AG09309 (cell line): ENCODE measurements around the gene FLACC1.

Source experiments
- DNase-seq: peaks from one replicate; pipeline ENCODE4 v3.0.0-alpha.2; 2010; ENCODE audit warnings: low read depth
- H3K4me3 ChIP-seq: 2 replicates; pipeline ENCODE4 v1.5.1; 2011; ENCODE audit warnings: mild to moderate bottlenecking, low read depth, low read length, moderate library complexity; ENCODE audit not compliant: control insufficient read depth
- TF ChIP-seq, protein P1 (sequence below): IDR thresholded peaks from 2 replicates; pipeline ENCODE4 v1.5.1; 2011; ENCODE audit warnings: mild to moderate bottlenecking, low read depth, low read length, inconsistent platforms; ENCODE audit not compliant: insufficient read depth, control insufficient read depth; ENCODE audit errors: missing control alignments

The FLACC1 gene, protein sequence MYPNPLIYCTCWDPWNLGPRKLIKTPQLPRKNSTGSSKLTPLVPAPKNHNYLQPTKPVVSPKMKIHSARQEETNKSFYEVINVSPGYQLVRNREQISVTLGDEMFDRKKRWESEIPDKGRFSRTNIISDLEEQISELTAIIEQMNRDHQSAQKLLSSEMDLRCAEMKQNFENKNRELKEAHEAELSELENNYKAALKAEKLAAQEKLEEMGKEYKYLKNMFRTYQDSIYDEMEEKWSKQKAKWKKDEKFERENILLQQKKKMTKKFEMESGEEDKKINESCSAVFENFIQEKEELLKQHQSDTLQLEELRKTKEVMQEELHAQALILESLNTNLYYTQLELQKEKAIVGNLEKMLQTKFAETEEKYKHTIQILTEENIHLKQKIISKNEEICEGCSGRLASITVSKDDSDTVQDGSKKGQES

DNA sequence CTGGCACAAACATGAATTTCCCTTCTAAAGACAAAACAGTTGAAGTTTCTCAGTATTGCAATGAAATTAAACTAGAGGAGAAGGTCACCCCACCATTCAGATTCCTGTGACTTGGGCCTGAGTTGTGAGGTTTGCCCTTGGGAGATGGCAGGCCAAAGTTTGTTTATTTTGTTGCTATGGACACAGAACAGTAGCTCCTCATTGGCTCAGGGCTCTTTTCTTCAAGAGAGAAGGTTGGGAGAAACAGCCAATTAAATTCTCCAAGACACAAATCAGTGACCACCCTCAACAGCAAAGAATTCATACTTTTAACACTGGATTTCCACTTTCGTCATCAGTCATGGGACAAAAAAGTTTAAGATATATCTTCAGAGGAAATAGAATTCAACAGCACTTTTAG is at the start of gene FLACC1:
FLACC1 (minus strand) TSS at position 125 of the 400 bp plus-strand sequence. CDS start 5,941 bp downstream, outside the sequence.
- TF ChIP-seq, protein P1, sequence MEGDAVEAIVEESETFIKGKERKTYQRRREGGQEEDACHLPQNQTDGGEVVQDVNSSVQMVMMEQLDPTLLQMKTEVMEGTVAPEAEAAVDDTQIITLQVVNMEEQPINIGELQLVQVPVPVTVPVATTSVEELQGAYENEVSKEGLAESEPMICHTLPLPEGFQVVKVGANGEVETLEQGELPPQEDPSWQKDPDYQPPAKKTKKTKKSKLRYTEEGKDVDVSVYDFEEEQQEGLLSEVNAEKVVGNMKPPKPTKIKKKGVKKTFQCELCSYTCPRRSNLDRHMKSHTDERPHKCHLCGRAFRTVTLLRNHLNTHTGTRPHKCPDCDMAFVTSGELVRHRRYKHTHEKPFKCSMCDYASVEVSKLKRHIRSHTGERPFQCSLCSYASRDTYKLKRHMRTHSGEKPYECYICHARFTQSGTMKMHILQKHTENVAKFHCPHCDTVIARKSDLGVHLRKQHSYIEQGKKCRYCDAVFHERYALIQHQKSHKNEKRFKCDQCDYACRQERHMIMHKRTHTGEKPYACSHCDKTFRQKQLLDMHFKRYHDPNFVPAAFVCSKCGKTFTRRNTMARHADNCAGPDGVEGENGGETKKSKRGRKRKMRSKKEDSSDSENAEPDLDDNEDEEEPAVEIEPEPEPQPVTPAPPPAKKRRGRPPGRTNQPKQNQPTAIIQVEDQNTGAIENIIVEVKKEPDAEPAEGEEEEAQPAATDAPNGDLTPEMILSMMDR, result no peak
- no peak for DNase-seq
- no peak within 1 kb of the TSS for H3K4me3 ChIP-seq

DNA sequence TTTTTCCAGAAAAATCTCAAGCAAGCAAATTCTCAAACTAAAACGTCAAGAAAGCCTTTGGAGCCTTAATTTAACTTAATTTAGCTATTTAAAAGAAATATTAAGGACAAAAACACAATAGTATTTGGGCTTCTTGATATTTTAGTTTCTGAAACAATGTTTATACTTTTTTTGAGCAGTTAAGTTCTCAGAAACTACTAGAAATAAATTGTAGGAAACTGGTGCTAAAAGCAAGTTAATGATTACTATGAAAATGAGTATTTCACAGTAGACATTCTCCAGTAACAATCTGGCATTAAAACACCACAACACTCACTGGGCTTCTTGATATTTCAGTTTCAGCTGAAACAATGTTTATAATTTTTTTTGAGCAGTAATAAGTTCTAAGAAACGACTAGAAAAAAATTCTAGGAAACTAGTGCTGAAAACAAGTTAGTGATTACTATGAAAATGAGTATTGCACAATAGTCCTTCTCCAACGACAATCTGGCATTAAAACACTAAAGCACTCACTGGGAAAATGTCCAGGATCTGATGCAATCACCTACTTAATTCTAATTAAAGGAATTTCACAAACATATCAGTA is 49.0 kb upstream of the FLACC1 start:
- no peak overlapping the region for H3K4me3 ChIP-seq
- TF ChIP-seq, protein P1, result no peak
- peak; percentile 78 for DNase-seq

DNA sequence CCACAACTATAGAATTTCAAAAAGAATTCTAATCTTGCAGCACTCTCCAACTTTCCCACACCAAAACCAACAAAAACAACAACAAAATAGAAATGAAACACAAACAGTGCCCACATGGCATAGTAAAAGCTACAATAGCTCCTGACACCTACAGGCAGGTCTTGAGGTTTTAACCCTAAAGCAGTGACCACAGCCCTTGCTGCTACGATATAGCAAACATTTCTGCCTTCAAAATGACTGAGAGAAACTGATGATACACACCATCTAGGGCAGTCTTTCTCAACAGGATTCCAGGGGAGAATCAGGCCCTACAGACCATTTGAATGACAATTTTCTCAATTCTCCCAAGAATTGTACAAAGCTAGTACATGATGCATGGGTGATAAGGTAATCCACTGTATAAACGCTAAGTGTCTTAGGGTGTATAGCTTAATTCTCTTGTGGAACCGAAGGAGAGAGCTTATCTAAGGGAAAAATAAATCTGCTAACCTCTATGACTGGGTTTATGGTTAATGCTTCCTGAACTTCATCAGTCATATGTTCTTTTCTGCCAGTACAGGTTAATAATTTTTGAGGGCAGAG is 47.6 kb upstream of the FLACC1 start:
- TF ChIP-seq, protein P1, result no peak
- no peak overlapping the region for H3K4me3 ChIP-seq
- no peak for DNase-seq

DNA sequence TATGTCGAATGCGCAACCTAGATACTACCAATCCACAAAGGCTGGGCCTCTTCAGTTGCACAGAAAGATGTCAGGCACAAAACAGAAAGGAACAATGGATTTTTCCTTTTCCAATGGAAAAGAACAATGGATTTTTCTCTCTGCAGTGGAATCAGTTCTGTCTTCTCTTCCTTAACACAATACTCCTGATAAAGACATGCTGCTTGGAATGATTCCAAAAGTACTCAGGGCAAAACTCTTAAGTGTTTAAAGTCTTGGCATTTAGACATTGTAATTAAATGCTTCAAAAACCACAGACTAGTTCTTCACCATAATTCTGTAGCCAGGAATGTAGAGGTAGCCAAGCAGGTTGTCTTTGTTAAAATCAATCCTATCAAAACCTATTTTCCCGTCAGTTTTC is 46.7 kb upstream of the FLACC1 start:
- no peak overlapping the region for H3K4me3 ChIP-seq
- peak; percentile 16 for DNase-seq
- TF ChIP-seq, protein P1, result no peak

DNA sequence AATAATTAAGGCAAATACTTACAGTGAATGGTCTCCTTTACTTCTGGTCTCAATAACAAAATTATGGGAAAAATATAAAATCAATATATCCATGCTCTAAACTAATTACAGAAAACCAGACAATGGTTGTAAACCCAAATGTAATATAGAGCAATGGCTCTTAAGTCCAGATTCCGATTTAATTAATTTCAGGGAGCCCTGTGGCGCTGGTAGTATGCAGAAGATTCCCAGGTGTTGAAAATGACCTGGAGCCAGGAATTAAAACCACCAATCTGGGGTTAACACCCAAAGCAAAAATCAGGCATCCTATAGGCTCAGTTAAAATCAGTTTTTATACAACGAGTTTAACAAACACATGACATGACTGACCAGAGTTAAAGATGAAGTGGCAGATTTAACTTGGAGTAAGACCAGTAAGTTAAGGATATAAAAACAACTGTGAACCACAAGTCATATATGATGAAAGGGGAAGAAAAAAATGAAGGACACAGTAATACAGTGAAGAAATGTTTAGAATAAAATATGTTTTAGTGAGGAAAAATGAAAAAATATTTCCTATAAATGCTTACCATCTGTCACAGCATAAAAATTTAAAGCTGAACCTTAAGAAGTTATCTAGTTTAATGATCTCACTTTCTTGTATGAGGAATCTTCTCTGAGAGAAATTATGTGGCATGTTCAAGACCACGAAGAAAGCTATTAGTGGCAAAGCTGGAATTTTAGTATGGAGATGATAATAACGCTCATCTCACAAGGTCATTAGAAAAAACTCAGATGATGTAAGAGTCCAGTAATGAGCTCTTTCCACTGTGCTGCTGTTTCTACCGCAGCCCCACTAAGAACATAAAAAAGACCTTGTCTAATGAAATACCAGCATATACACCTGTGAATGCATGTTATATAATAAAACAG is 45.8 kb upstream of the FLACC1 start:
- H3K4me3 ChIP-seq, result no peak overlapping the region
- TF ChIP-seq, protein P1, result no peak
- DNase-seq, result no peak

DNA sequence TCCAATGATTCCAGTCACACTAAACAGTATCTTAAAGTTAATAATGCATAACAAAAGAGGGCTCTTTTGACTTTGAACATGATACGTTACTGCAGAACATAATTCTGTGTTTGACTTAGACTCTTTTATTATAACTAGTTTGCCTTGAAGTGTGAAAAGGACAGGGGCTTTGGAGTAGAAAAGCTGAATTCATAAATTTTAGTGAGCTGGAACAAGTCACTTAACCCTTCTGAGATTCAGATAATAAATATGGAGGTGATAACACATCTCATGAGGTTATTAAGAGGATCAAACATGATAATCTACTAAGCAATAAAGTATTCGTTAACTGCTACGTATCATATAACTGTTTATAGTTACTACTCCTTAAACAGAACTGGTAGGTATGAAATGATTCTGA is 44.7 kb upstream of the FLACC1 start:
- H3K4me3 ChIP-seq, result no peak overlapping the region
- no peak for DNase-seq
- TF ChIP-seq, protein P1, result no peak
